GM21717 (cell line): ENCODE results near the gene ROGDI.

Experiments
- ATAC-seq: cut with Tn5 transposase; IDR thresholded peaks from one replicate; pipeline ENCODE4 v1.9.1; 2021; ENCODE audit warnings: mild to moderate bottlenecking, moderate library complexity; ENCODE audit not compliant: unreplicated experiment

Gene ROGDI

DNA sequence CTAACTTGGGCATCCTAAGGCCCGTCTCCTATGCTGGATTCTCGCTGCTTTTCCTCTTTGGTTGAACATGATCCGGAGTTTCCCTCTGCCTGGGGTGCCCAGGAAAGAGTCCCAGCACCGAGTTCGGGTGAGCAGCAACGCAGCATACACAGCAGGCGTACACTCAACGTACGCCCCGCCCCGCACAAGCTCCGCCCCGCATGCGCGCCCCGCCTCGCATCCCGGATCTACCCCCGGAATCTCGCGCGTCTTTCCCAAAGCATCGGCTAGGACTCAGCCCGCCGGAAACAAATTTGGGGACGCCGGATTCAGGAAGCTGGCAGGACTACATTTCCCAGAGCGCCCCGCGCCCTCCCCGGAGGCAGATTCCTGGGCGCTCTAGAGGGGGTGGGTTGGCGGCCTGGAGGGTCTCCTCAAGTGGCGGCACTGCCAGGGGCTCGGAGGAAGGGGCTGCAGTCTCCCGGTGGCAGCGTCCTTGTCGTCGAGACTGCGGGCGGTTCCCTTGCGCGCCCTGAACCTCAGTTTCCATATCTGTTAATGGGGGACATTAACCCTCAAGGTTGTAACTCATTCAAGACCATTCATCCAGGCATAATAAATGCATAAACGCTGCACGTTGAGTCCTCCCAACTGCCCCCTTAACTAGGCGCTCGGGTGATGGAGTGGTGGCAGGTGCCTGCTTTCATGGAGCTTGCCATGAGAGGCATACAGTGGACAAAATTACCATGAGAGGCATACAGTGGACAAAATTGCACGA, 33.7 kb downstream of the ROGDI start:
- peak; percentile 54 for ATAC-seq

DNA sequence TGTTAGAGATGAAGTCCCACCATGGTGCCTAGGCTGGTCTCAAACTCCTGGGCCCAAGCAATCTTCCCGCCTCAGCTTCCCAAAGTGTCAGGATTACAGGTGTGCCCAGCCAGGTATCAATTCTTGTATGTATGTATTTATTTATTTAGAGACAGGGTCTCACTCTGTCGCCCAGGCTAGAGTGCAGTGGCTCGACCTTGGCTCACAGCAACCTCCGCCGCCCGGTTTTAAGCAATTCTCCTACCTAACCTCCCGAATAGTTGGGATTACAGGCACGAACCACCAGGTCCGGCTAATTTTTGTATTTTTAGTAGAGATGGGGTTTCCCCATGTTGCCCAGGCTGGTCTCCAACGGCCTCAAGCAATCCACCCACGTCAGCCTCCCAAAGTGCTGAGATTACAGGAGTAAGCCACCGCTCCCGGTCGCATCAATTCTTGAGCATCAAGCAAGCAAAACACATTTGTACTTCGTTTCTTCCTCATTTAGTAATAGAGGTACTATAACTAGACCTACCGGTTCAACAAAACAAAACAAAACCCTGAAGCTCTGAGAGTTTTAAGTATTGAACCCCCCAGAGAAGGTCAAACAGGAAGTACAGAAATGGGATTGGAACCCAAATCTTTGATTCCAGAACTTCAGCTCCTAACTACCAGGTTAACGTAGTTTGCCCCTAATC, 34.4 kb downstream of the ROGDI start:
- peak; percentile 4 for ATAC-seq

DNA sequence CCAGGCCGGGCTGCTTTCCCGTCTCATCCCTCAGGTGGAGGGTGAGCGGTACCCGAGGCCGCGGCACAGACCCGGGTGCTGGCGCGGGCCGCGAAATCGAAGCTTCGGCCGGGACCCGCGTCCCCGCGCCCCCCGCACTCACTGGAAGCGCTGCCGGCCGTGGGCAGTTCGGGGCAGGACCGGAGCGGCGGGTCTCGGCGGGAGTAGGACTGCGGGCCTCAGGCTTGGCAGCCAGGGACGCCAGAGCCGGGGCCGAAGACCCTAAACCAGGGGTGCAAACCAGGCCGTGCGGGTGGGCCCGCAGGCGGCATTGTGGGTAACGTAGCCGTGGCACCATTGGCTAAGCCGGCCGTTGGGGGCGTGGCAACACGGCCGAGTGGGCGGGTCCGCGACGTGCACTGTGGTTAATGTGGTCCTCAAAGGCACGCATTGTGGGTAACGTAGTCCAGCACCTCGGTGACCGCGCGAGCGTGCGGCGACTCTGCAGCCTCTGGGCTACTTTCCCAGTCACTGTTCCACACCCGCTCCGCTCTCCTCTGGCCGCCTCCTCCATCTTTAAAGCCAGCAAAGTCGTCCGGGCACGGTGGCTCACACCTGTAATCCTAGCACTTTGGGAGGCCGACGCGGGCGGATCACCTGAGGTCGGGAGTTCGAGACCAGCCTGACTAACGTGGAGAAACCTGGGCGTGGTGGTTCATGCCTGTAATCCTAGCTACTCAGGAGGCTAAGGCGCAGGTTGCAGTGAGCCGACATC, 35.4 kb downstream of the ROGDI start, which contains the start of gene ZNF500:
Gene ZNF500, minus strand, starts transcription at position 288 of the 754 bp plus-strand sequence. CDS start 1,184 bp downstream, outside the sequence.
- ATAC-seq: peak; percentile 84

DNA sequence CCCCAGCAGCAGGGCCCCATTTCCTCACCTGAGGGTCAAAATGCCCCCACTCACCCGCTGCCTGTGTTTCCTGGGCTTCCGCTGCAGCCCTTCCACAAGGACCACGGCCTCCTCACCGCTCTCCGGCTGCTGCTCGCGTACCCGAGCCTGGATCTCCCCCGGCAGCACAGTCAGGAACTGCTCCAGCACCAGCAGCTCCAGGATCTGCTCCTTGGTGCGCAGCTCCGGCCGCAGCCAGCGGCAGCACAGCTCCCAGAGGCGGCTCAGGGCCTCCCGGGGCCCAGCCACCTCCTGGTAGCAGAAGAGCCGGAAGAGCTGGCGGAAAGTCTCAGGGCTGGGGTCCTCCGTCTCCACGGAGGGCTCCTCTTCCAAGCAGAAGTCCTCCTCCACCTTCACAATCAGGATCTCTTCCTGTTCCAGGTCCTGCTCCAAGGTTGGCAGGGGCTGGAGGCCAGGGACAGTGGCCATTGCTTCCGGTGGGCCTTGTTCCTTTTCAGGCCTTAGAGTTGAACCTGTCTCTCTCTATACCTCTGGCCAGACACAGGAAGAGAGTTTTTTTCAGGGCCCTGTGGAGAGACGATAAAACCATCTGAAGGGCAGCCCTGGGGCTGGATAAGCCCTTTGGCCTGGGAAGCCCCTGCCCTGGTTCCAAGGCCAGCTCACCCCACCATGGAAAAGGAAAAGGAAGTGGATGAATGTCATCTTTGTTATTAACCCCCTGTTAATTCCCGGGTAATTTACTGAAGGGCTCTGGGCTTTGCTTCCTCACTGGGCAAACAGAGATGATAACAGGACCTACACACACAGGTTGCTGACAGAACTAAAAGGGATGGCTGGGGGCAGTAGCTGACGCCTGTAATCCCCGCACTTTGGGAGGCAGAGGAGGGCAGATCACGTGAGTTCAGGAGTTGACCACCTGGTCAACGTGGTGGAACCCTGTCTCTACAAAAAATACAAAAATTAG, 36.6 kb downstream of the ROGDI start:
- no peak for ATAC-seq

DNA sequence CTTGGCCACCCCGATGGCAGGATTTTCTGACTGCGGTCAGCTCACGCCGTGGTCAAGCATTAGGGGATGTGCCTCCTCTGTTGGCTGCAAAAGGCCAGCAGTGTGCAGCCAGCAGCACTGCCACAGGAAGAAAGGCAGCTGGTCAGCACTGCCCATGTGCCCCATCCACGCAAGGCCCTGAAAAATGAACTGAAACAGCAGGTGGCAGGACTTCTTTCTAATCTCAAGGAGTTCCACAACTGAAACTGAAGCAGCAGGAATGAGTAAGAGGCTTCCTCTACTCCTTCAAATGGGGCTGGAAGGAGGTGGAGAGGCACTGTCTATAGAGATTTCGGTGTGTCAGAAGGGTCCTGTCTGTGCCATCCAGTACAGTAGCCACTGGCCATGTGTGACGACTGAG, 38.6 kb downstream of the ROGDI start:
- no peak for ATAC-seq

DNA sequence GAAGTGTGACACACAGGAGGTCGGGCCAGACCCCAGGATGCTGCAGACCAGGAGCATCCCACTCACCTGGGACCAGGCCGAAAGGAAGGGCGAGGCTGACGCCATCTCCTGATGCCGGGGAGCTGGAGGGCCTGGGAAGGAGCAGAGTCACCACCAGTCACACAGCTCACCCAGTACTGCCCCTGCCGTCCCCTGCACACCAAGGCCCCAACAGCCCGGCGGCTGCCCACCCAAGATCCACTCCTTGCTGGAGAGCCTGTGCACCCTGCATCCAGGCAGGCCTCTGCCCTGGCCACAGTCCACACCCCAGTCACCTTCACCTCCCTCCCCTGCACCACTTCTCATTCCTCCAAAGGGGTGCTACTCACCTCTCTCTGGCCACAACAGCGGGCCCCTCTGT, 40.2 kb downstream of the ROGDI start:
- no peak for ATAC-seq

DNA sequence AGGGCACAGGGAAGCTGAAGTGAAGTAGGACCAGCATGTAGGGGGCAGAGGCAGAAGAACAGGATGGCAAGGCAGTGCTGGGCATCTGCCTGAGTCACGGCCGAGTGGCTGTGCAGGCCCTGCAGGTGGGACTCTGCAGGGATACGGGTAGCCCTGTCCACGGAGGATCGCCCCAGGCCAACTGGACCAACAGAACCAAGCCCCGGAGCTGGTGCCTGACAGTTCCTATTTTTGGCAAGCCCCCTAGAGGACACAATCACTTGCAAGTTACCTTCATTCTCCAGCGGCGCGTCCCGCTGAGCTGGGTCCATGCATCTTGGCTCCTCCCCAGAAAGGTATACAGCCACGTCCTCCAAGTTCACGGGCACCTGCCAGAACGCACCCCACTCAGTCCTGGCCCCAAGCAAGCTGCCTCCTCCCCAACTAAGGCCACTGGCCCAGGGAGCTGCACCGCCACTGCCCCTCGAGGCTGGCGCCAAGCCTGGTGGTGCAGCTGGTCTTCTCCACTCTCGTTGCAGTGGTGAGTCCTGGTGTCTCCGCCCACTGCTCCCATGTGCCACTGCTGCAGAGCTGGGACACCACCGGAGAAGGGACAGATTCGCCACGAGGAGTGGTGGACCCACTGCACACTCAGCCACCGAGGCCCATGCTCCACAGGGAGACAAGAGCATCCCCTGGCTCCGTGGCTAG, 42.1 kb downstream of the ROGDI start:
- ATAC-seq: no peak

DNA sequence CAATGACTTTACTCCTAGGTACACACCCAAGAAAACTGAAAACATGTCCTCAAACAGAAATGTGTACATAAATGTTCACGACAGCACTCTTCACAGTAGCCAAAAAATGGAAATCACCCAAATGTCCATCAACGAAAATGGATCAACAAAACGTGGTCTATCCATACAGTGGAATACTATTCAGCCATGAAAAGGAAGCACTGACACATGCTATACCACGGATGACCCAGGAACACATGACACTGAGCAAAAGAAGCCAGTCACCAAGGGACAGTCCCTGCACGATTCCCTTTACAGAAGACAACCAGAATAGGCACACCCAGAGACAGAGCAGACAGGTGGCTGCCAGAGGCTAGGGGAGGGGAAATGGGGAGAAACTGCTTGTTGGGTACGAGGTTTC, 46.7 kb downstream of the ROGDI start:
- ATAC-seq: no peak

DNA sequence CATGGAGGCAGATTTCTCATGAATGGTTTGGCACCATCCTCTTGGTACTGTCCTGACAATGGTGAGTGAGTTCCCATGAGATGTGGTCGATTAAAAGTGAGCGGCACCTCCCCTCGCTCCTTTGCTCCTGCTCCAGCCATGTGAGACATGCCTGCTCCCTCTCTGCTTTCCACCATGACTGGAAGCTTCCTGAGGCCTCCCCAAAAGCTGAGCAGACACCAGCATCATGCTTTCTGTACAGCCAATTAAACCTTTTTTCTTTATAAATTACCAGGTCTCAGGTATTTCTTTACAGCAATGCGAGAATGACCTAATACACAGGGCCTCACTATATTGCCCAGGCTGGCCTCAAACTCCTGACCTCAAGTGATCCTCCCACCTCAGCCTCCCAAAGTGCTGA, 47.6 kb downstream of the ROGDI start:
- no peak for ATAC-seq

DNA sequence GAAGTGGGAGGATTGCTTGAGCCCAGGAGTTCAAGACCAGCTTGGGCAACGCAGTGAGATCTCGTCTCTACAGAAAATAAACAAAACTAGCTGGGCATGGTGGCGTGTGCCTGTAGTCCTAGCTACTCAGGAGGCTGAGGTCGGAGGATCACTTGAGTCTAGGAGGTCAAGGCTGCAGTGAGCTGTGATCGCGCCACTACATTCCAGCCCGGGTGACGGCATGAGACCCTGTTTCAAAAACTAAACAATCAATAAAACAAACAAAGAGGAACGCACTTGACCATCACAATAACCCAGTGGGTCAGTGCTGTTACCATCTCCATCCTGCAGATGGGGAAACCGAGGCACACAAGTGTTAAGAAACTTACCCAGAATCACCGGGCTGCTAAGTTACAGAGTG, 49.2 kb downstream of the ROGDI start:
- no peak for ATAC-seq

DNA sequence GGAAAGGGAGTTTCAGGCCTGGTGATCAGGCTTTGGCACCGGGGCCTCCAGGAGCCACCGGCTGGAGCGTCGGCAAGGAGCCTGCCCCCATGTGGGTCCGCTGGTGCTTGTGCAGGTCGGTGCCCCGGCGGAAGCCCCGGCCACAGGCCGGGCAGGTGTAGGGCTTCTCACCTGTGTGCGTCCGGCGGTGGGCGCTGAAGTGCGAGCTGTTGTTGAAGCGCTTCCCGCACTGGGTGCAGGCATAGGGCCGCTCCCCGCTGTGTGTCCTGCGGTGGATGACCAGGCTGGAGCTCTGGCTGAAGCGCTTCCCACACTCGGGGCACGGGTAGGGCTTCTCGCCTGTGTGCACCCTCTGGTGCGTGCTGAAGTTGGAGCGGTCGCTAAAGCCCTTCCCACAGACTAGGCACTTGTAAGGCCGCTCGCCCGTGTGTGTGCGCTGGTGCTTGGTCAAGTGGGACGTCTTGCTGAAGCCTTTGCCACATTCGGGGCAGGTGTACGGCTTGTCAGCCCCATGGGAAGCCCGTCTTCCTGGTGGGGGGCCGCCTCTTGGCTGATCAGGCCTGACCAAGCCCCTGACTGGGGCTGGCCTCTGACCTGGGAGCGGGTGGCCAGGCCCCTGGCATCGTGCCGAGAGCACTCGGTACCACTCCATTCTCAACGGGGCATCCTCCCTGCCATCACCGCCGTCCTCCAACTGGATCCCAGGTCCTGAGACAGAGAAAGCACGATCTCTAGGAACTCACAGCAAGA, 49.9 kb downstream of the ROGDI start:
- no peak for ATAC-seq

DNA sequence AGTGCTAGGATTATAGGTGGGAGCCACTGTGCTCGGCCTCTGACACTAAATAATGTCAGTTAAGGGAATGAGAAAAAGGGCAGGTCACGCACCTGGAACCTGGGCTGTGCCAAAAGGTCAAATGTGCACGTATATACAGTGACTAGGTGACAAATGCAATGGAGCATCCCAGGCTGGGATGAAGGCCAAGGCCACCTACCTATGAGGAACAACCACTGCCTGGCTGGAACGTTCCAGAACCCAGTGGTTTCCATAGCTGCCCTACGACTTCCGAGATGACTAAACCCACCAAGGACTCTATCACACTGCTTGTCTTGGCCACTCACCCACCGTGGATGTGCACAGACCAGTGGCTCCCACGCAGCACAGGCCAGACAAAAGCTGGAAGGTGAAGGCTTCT, 51.5 kb downstream of the ROGDI start:
- no peak for ATAC-seq

DNA sequence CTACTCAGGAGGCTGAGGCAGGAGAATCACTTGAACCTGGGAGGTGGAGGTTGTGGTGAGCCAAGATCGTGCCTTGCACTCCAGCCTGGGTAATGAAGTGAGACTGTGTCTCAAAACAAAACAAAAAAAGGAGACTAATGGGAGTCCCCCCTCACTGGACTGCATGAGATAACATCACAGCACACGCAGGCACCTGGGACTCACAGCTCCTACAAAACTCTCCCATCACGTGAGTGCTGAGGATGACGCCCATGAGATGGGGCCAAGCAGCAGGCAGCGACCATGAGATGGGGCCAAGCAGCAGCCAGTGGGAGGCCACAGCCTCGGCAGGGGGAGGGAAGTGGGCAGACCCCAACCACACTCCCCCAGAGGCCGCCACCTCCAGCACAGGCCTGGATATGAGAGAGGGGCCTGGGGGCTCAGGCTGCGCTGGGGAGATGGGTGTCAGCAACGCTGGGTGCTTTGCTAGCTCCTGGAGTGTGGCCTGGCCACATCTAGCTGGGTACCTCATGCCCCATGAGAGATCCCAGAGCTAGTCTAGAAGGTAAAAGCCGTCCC, 52.7 kb downstream of the ROGDI start:
- ATAC-seq: no peak

DNA sequence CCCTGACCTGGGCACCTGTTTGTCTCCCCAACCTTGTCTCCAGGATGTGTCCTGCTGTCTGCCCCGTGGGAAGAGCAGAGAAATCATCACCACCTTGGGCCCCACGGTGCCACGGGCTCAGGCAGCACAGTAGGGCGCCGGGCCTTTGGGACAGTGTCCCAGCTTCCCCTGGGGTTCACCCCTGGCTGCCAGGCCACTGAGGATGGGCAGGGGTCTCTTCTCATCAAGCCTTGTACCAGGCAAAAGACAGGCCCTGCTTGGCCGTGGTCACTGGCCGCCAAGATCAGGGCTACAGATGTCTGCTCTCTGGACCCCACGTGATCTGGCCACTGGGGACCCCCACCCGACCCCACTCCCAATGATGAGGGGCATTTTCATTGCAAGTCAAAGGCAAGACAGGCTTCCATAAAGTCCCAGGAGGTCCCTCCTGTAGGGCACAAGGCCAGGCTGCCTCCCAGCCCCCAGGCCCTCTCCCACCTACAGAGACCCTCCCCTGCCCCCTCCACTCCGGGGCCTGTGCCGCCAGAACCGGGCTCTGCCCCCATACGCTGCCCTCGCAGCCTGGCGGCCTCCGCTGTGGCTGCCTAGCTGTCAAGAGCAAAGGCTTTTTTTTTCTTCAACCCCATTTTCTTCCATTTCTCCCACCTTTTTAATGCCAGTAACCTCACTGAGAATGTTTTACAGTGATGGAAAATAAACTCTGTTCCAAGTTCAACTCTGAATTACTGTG, 53.6 kb downstream of the ROGDI start:
- ATAC-seq: no peak

DNA sequence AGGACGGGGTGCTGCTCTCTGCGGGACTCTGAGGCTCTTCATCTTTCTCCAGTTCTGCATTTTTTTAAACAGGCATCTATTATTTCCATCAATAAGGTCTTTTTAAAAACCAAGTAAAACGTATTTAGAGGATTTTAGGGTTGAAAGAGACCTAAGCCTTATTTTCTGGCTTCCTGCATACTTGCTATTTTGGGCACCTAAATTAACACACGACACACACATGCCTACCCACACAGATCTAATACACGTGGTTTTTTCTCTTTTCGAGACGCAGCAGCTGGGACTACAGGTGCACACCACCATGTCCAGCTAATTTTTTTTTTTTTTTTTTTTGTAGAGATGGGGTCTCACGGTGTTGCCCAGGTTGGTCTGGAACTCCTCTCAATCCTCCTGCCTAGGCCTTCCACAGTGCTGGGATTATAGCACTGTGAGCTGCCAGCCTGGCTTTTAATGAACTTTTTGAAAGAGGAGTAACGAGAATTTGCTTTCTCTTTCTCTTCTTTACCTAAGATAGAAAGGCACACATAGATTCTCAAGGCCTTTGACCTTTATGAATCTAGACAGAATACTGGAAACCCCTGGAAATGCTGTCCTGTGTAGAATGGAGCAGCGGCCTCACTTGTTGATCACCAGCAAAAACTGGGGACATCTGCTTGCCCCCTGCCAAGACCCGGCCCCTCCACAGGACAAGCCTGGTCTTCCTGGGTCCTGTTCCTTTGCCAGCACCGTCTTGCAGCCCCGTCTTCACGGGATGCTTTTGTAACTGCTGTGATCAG, 54.3 kb downstream of the ROGDI start:
- no peak for ATAC-seq

DNA sequence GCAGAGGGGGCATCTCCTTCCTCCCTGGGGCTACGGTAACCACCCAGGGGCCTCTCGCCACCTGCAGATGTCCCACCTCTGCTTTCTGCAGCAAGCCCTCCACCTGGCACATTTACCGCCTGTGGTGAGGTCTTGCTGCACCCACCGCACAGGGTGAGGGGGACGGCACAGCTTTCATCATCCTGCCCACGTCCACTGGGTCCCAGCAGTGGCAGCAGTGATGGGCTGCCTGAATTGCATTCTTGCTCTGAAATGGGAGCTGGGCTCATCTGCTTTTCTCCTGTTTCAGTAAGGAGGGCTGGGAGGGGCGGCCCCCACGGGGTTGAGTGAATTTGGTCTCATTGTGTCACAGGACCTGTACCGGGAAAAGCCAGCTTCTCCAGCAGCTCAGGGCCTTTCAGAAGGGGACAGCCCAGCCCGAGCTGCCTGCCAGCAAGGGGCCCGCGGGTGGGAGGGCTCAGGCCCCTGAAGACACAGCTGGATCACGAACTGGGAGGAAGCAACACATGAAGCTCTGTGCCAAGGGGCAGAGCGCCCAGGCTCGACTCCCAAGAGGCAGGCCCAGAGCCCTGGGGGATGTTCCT, 55.4 kb downstream of the ROGDI start:
- ATAC-seq: no peak
